HFFc6 (cell line): ENCODE measurements around the gene HMCN1. TPM values are rescaled to one million over a fixed set of nuclear protein-coding genes. Genes with fewer than 3 reads are reported as not detected.
A peak's percentile ranks its signal among the peaks of the same experiment; 100 is the strongest.

Source experiments
- DNase-seq: peaks from one replicate; pipeline ENCODE4 v3.0.0-alpha.2; 2018
- H3K27ac Mint-ChIP-seq: 2 replicates; pipeline ENCODE4 v1.8.0; 2020; ENCODE audit warnings: mild to moderate bottlenecking, mixed read lengths
- H3K27me3 Mint-ChIP-seq: 2 replicates; pipeline ENCODE4 v1.8.0; 2021; ENCODE audit warnings: mild to moderate bottlenecking, moderate library complexity, mixed read lengths; ENCODE audit not compliant: insufficient read depth
- H3K36me3 Mint-ChIP-seq: 2 replicates; pipeline ENCODE4 v1.8.0; 2021; ENCODE audit warnings: low read depth, mixed read lengths
- H3K4me1 Mint-ChIP-seq: 2 replicates; pipeline ENCODE4 v1.8.0; 2020; ENCODE audit warnings: low read depth, mixed read lengths
- H3K4me3 Mint-ChIP-seq: 2 replicates; pipeline ENCODE4 v1.8.0; 2020; ENCODE audit warnings: mild to moderate bottlenecking, moderate library complexity, mixed read lengths
- H3K9me3 Mint-ChIP-seq: 2 replicates; pipeline ENCODE4 v1.8.0; 2020; ENCODE audit warnings: mild to moderate bottlenecking, mixed read lengths
- total RNA-seq, 6 experiments: library from RNA; stranded (reverse); fragmentation: NEBNext Ultra II Directional; extraction: Animal tissue kit (Norgen Biotek cat#: 25700); gene quantifications; 2 replicates in 1 of 6; 3 replicates in 5 of 6; pipeline ENCODE4 v1.2.3, GENCODE V29; 2021
- TF ChIP-seq, protein P1 (sequence below): fragments of 200-600 bp; sonication (generic); IDR thresholded peaks from 2 replicates; pipeline ENCODE4 v1.5.0; 2021; ENCODE audit warnings: antibody characterized with exemption, mild to moderate bottlenecking

Gene HMCN1
- total RNA-seq, 6 experiments from 2014 or later: 1.2 to 1.8 (median 1.5) TPM

DNA sequence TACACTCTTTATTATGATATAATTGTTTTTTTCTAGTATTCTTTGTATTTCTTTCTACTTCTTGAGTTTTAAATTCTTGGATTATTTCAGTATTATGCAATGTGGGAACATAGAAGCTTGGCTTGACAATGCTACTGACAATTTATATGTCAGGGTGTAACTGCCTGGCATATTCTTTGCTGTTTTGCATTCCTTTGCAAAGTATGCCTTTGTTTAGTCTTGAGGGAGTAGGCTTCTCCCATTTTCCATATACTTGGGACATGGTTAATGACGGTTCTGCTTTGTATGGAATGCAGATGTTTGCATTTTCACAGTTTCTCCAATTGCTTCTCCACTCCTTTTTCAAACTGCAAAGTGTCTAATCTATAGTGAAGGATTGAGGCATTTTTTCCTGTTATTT, 109.8 kb downstream of the HMCN1 start:
- H3K27ac Mint-ChIP-seq: no peak overlapping the region
- no peaks in the 10 kb centered on the region; the same call in 1 of the 2 replicates for H3K27me3 Mint-ChIP-seq
- H3K9me3 Mint-ChIP-seq: no peaks in the 10 kb centered on the region
- no peaks in the 10 kb centered on the region for H3K4me1 Mint-ChIP-seq
- DNase-seq: no peak
- H3K4me3 Mint-ChIP-seq: no peak overlapping the region
- H3K36me3 Mint-ChIP-seq: no peaks in the 10 kb centered on the region
- TF ChIP-seq, protein P1, sequence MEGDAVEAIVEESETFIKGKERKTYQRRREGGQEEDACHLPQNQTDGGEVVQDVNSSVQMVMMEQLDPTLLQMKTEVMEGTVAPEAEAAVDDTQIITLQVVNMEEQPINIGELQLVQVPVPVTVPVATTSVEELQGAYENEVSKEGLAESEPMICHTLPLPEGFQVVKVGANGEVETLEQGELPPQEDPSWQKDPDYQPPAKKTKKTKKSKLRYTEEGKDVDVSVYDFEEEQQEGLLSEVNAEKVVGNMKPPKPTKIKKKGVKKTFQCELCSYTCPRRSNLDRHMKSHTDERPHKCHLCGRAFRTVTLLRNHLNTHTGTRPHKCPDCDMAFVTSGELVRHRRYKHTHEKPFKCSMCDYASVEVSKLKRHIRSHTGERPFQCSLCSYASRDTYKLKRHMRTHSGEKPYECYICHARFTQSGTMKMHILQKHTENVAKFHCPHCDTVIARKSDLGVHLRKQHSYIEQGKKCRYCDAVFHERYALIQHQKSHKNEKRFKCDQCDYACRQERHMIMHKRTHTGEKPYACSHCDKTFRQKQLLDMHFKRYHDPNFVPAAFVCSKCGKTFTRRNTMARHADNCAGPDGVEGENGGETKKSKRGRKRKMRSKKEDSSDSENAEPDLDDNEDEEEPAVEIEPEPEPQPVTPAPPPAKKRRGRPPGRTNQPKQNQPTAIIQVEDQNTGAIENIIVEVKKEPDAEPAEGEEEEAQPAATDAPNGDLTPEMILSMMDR: no peak

DNA sequence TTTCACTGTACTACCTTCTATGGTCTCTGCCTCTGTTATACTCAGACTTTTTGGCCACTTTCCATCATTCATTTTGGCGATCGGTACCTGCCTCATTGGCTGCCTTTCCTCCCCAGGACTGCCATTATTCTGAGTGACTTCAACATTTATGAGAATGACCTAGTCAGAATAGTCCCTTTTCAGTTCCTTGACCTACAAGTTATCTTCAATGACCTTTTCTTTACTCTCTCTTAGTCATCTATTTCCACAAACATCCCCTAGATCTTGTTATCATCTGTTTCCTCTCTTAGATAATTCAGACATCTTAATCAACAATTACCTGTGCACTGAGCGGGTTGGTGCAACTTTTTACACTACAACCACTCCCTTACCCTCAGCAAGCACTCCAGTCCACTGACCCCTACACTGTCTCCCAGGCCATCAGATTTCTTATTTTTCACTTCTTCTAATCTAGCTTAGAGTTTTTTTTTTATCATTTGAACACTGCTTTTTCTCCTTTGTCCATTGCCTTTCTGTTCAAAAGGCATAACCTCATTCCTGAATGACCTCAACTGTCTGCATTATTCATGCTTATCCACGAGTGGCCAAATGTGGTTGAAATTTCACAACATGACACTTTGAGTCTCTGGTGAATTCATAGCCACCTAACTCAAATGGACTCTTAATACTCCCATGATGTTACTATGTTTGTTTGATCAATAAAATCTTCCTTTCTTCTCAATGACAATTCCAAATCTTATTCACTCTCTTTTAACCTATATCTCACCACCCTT, 112.7 kb downstream of the HMCN1 start:
- TF ChIP-seq, protein P1: no peak

DNA sequence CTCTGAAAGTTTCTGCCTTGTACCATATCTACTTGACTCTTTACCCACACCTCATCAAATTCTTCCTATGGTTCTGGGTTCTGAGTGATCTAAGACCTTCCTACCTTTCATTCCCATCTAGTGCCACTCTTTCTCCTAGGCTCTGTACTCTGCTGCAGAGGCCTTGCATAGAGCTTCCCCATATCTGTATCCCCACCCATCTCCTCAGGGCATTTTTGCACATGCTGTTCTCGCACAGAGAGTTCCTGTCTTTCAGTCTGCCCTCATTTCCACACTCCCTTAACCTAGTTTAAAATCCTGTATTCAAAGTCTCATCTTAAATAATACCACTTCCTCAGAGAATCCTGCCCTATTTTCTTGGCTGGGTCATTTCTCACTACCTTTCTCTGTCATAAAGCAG, 114.8 kb downstream of the HMCN1 start:
- Mint-ChIP-seq H3K9me3 (no peaks in the 10 kb centered on the region), H3K4me1 (peaks cover 21% of the 10 kb centered on the region), H3K27me3 (no peaks in the 10 kb centered on the region), H3K36me3 (no peaks in the 10 kb centered on the region), H3K27ac (no peak overlapping the region), H3K4me3 (no peak overlapping the region)
- DNase-seq: no peak
- TF ChIP-seq, protein P1: no peak

More for the DNA sequence above, 112.7 kb downstream of the HMCN1 start:
- Mint-ChIP-seq H3K4me3 (no peak overlapping the region), H3K27me3 (no peaks in the 10 kb centered on the region; the same call in 1 of the 2 replicates), H3K9me3 (no peaks in the 10 kb centered on the region), H3K36me3 (no peaks in the 10 kb centered on the region), H3K27ac (no peak overlapping the region), H3K4me1 (peaks cover 9% of the 10 kb centered on the region)
- peak; percentile 42 for DNase-seq

DNA sequence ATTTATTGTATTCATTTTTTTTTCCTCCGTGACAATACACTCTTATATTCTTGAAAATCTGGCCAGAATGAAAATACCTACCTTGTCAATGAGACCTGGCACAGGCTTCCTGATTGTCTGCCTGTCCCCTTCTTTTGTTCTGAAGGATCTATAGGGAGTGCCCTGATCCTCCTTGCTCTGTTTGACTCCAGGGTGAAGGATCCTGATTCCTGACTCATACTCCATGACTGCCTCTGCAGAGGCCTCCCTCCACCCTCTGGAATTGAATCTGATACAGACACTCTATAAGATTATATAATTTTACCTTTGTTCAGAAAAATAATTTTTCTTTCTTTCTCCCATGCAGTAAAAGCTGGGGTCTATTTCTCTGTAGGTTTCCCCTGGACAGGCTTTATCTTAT, 116.2 kb downstream of the HMCN1 start:
- peak; percentile 8 for DNase-seq
- TF ChIP-seq, protein P1: no peak
- Mint-ChIP-seq H3K36me3 (no peaks in the 10 kb centered on the region), H3K27ac (no peak overlapping the region), H3K9me3 (no peaks in the 10 kb centered on the region), H3K4me3 (no peak overlapping the region), H3K4me1 (peaks cover 32% of the 10 kb centered on the region), H3K27me3 (no peaks in the 10 kb centered on the region)

DNA sequence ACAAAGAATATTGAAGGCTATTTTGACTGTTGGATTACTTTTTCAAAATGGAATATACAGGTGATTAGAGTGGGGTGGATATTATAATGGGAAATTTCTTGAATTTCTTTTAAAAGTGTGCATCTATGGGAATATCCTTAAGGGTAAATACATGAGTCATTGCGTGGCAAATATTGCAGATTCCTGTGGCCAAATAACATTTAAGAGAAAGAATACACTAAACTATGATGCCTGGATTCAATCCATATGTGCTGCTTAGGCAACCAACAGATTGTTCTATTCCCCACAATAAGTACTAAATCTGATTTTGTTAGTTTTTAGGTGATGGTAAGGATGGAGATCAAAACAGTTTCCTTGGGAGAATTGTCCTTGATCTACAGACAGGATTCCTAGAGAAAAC, 119.5 kb downstream of the HMCN1 start:
- peak; percentile 78 for DNase-seq
- Mint-ChIP-seq H3K27ac (peak overlapping the region; percentile 17), H3K36me3 (no peaks in the 10 kb centered on the region), H3K4me3 (0 out of 2 replicates have a peak overlapping the region, but pooled peaks have one; percentile 13), H3K4me1 (peaks cover 50% of the 10 kb centered on the region), H3K9me3 (no peaks in the 10 kb centered on the region), H3K27me3 (no peaks in the 10 kb centered on the region)
- TF ChIP-seq, protein P1: no peak
